ENCODE data around the gene KIF6.

- TF ChIP-seq CTCF (conservative IDR thresholded peaks at IDR 0.05; ENCODE audit: low read length) (no peak), EZH2phosphoT487 (IDR thresholded peaks at IDR 0.05; ENCODE audit: borderline replicate concordance) (no peak)
Measured at GRCh38 chr6:39590871-39591393, 134.3 kb downstream of the KIF6 start.

All from Loucy (cell line).